T-helper 2 cell treated with Interferon-gamma antibody and Interleukin-4, amounts not matched to agents 5 μg/mL and 100 μg/mL, for 36 hours (primary cell): ENCODE measurements around the gene COL9A3.
"Not testable (repeated sequence)": the region's sequence is repeated elsewhere in the genome, so short reads cannot be mapped to it uniquely, and the experiment has no call there.

Experiments used
- DNase-seq: peaks from one replicate; pipeline ENCODE4 v3.0.0; 2021; ENCODE audit warnings: low spot score
- H3K27ac Mint-ChIP-seq: one replicate; pipeline ENCODE4 v1.8.0; 2021; ENCODE audit warnings: mild to moderate bottlenecking, mixed read lengths
- H3K27me3 Mint-ChIP-seq: one replicate; pipeline ENCODE4 v1.8.0; 2021; ENCODE audit warnings: low read depth, mixed read lengths
- H3K36me3 Mint-ChIP-seq: one replicate; pipeline ENCODE4 v1.8.0; 2021; ENCODE audit warnings: low read depth, mixed read lengths
- H3K4me1 Mint-ChIP-seq: one replicate; pipeline ENCODE4 v1.8.0; 2021; ENCODE audit warnings: low read depth, mixed read lengths
- H3K4me3 Mint-ChIP-seq: one replicate; pipeline ENCODE4 v1.8.0; 2022; ENCODE audit warnings: mild to moderate bottlenecking, moderate library complexity, mixed read lengths
- H3K9me3 Mint-ChIP-seq: one replicate; pipeline ENCODE4 v1.8.0; 2021; ENCODE audit warnings: mixed read lengths

Gene COL9A3

GRCh38 chr20:62859721-62860120 is 42.9 kb downstream of the COL9A3 start:
- no peak for DNase-seq
- peaks cover 4% of the 10 kb centered on the region for H3K4me1 Mint-ChIP-seq
- peaks cover 16% of the 10 kb centered on the region for H3K27me3 Mint-ChIP-seq
- H3K27ac Mint-ChIP-seq = no peak overlapping the region
- H3K4me3 Mint-ChIP-seq = peak overlapping the region; percentile 69
- peaks cover 8% of the 10 kb centered on the region for H3K36me3 Mint-ChIP-seq
- no peaks in the 10 kb centered on the region for H3K9me3 Mint-ChIP-seq

GRCh38 chr20:62860391-62860923 is 43.6 kb downstream of the COL9A3 start:
- Mint-ChIP-seq H3K27ac (no peak overlapping the region), H3K9me3 (no peaks in the 10 kb centered on the region), H3K36me3 (peaks cover 7% of the 10 kb centered on the region), H3K4me1 (peaks cover 4% of the 10 kb centered on the region), H3K27me3 (peaks cover 19% of the 10 kb centered on the region), H3K4me3 (peak overlapping the region; percentile 69)
- DNase-seq = no peak

GRCh38 chr20:62860924-62861691 is 44.3 kb downstream of the COL9A3 start:
- H3K9me3 Mint-ChIP-seq = no peaks in the 10 kb centered on the region
- H3K36me3 Mint-ChIP-seq = peaks cover 7% of the 10 kb centered on the region
- H3K4me1 Mint-ChIP-seq = peaks cover 4% of the 10 kb centered on the region
- H3K4me3 Mint-ChIP-seq = no peak overlapping the region
- no peak overlapping the region for H3K27ac Mint-ChIP-seq
- peak; percentile 24 for DNase-seq
- peaks cover 22% of the 10 kb centered on the region for H3K27me3 Mint-ChIP-seq

- DNase-seq = peak; percentile 92
- Mint-ChIP-seq H3K4me1 (peaks cover 4% of the 10 kb centered on the region), H3K9me3 (no peaks in the 10 kb centered on the region), H3K27ac (peak within 1 kb of the TSS; percentile 43), H3K27me3 (peaks cover 22% of the 10 kb centered on the region), H3K4me3 (peak within 1 kb of the TSS; percentile 69), H3K36me3 (peaks cover 7% of the 10 kb centered on the region)
Observed at GRCh38 chr20:62861726-62862336, 45.0 kb downstream of the COL9A3 start, which contains the start of gene TCFL5. Gene TCFL5, minus strand, starts transcription at chr20:62861822. Its CDS starts 152 bp downstream, at chr20:62861670.

DNA sequence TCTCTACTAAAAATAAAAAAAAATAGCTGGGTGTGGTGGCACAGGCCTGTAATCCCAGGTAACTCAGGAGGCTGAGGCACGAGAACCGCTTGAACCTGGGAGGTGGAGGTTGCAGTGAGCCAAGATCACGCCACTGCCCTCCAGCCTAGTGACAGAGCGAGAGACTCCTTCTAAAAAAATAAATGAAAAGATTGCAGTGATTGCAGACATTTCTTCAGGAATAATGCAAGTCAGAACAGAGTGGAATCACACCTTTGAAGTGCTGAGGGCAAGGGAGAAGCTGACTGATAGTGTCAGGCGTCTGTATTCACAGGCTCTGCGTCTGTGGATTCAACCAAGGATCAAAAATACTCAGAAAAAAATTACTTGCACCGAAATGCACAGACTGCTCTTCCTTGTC is 47.4 kb downstream of the COL9A3 start:
- Mint-ChIP-seq H3K36me3 (peaks cover 6% of the 10 kb centered on the region), H3K9me3 (no peaks in the 10 kb centered on the region), H3K27ac (no peak overlapping the region), H3K4me1 (peaks cover 4% of the 10 kb centered on the region), H3K4me3 (no peak overlapping the region), H3K27me3 (peaks cover 26% of the 10 kb centered on the region)
- DNase-seq = no peak

DNA sequence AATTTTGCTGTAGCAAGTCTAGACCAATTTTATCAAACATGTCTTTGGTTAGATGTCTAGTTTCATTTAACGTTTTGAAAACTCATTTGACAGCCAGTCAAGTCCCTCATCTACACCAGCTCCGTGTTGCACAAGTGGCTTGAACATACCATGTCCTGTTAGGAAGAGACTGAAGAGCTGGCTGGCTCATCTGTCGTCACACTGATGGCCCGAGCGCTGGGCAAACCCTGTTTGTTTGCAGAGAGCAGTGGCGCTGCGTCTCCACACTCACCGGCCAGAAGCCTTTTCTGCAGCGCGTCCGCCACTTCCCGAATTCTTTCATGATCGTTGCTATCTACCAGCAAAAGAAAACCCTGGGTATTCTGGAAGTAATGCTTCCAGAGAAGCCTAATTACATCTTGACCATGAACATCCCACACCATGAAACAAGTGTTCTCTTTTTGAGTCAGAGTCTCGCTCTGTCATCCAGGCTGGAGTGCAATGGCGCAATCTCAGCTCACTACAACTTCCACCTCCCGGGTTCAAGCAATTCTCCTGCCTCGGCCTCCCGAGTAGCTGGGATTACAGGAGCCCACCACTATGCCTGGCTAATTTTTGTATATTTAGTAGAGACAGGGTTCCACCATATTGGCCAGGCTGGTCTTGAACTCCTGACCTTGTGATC is 55.5 kb downstream of the COL9A3 start:
- H3K27me3 Mint-ChIP-seq = peaks cover 7% of the 10 kb centered on the region
- H3K27ac Mint-ChIP-seq = no peak overlapping the region
- no peak overlapping the region for H3K4me3 Mint-ChIP-seq
- no peaks in the 10 kb centered on the region for H3K9me3 Mint-ChIP-seq
- H3K4me1 Mint-ChIP-seq = peaks cover 17% of the 10 kb centered on the region
- no peaks in the 10 kb centered on the region for H3K36me3 Mint-ChIP-seq
- no peak for DNase-seq

- Mint-ChIP-seq H3K9me3 (no peaks in the 10 kb centered on the region), H3K4me1 (peaks cover 17% of the 10 kb centered on the region), H3K4me3 (no peak overlapping the region), H3K27me3 (peaks cover 5% of the 10 kb centered on the region), H3K27ac (no peak overlapping the region), H3K36me3 (no peaks in the 10 kb centered on the region)
- DNase-seq = no peak
Observed at GRCh38 chr20:62872862-62873261, 56.0 kb downstream of the COL9A3 start.

DNA sequence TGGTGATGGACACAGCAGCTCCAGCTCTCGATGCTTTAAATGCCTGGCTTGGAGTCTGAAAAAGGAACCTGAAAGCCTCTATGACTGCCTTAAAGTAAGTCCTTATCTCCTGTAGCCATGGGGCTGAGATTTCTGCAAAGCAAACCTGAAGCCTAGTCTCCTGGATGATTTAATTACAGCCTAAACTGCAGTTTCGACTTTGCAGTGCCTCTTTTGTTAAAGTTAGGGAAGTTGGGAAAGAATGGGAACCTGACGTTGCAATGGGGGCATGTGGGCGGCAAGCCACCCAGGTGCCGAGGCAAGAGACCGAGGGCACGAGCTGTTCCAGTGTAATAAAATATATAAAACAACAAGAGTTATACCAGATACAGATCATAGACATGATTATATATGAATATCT is 56.4 kb downstream of the COL9A3 start:
- no peaks in the 10 kb centered on the region for H3K36me3 Mint-ChIP-seq

GRCh38 chr20:62873681-62874031 is 56.8 kb downstream of the COL9A3 start:
- peak overlapping the region; percentile 18 for H3K4me3 Mint-ChIP-seq

More for the DNA sequence above, 56.4 kb downstream of the COL9A3 start:
- Mint-ChIP-seq H3K27me3 (peaks cover 5% of the 10 kb centered on the region), H3K27ac (no peak overlapping the region), H3K4me1 (peaks cover 17% of the 10 kb centered on the region), H3K9me3 (no peaks in the 10 kb centered on the region), H3K4me3 (peak overlapping the region; percentile 18)
- no peak for DNase-seq

GRCh38 chr20:62874964-62875344 is 58.1 kb downstream of the COL9A3 start:
- no peaks in the 10 kb centered on the region for H3K9me3 Mint-ChIP-seq
- no peaks in the 10 kb centered on the region for H3K27me3 Mint-ChIP-seq
- no peak for DNase-seq
- H3K36me3 Mint-ChIP-seq = no peaks in the 10 kb centered on the region
- no peak overlapping the region for H3K27ac Mint-ChIP-seq
- no peak overlapping the region for H3K4me3 Mint-ChIP-seq
- peaks cover 17% of the 10 kb centered on the region for H3K4me1 Mint-ChIP-seq

More at GRCh38 chr20:62873681-62874031, 56.8 kb downstream of the COL9A3 start:
- peak; percentile 52 for DNase-seq
- not testable (repeated sequence) for H3K36me3 Mint-ChIP-seq, H3K9me3 Mint-ChIP-seq, H3K27me3 Mint-ChIP-seq, H3K27ac Mint-ChIP-seq
- H3K4me1 Mint-ChIP-seq = peaks cover 17% of the 10 kb centered on the region

- no peak for DNase-seq
- H3K4me1 Mint-ChIP-seq = peaks cover 17% of the 10 kb centered on the region
- no peaks in the 10 kb centered on the region for H3K27me3 Mint-ChIP-seq
- H3K9me3 Mint-ChIP-seq = no peaks in the 10 kb centered on the region
- peak overlapping the region; percentile 52 for H3K27ac Mint-ChIP-seq
- H3K36me3 Mint-ChIP-seq = no peaks in the 10 kb centered on the region
- no peak overlapping the region for H3K4me3 Mint-ChIP-seq
Observed at GRCh38 chr20:62875419-62876361, 58.8 kb downstream of the COL9A3 start.

GRCh38 chr20:62876501-62876901 is 59.7 kb downstream of the COL9A3 start:
- Mint-ChIP-seq H3K4me1 (peaks cover 17% of the 10 kb centered on the region), H3K27ac (no peak overlapping the region), H3K27me3 (no peaks in the 10 kb centered on the region), H3K36me3 (peaks cover 2% of the 10 kb centered on the region), H3K4me3 (no peak overlapping the region), H3K9me3 (no peaks in the 10 kb centered on the region)
- DNase-seq = no peak
